BE2C (cell line): ENCODE results near the gene SLC30A9. TPM values are rescaled to one million over a fixed set of nuclear protein-coding genes. Genes with fewer than 3 reads are reported as not detected.
A peak's percentile ranks its signal among the peaks of the same experiment; 100 is the strongest.

Experiments
- DNase-seq: peaks from one replicate; pipeline ENCODE4 v3.0.0-alpha.2; 2020
- H3K27me3 ChIP-seq: fragments of 250-450 bp; sonication (Bioruptor Pico); 2 replicates; pipeline ENCODE4 v1.5.1; 2020; ENCODE audit warnings: mild to moderate bottlenecking
- H3K36me3 ChIP-seq: fragments of 250-450 bp; sonication (Bioruptor Pico); 2 replicates; pipeline ENCODE4 v1.5.1; 2020; ENCODE audit warnings: mild to moderate bottlenecking
- H3K4me1 ChIP-seq: fragments of 250-450 bp; sonication (Bioruptor Pico); 2 replicates; pipeline ENCODE4 v1.5.1; 2020
- H3K4me3 ChIP-seq: 2 replicates; pipeline ENCODE4 v1.5.1; 2011; ENCODE audit warnings: low read depth, low read length
- H3K9me3 ChIP-seq: fragments of 250-450 bp; sonication (Bioruptor Pico); 2 replicates; pipeline ENCODE4 v1.5.1; 2020
- CTCF ChIP-seq: IDR thresholded peaks from 2 replicates; pipeline ENCODE4 v1.5.1; 2012; ENCODE audit warnings: mild to moderate bottlenecking, low read depth, low read length
- polyA plus RNA-seq: library from polyadenylated mRNA; unstranded; fragments of >200 nt; gene quantifications from one replicate; pipeline ENCODE4 v1.2.1, GENCODE V29; 2012; ENCODE audit warnings: low read depth, missing spikeins; ENCODE audit not compliant: insufficient read length, insufficient read depth

Gene SLC30A9
- 39.5 TPM for polyA plus RNA-seq

GRCh38 chr4:41990365-41991111 lies at the start of gene SLC30A9:
Gene SLC30A9 (plus strand): TSS chr4:41990530. CDS start chr4:41990652, 122 bp downstream.
- no peaks in the 10 kb centered on the region for H3K9me3 ChIP-seq
- no peaks in the 10 kb centered on the region for H3K27me3 ChIP-seq
- TF ChIP-seq CTCF: peak; percentile 38
- no peaks in the 10 kb centered on the region for H3K36me3 ChIP-seq
- DNase-seq: peak; percentile 94
- peaks cover 2% of the 10 kb centered on the region; the same call in 1 of the 2 replicates for H3K4me1 ChIP-seq
- H3K4me3 ChIP-seq: peak within 1 kb of the TSS; percentile 97

- Histone ChIP-seq H3K36me3 (peaks cover 77% of the 10 kb centered on the region), H3K9me3 (no peaks in the 10 kb centered on the region), H3K27me3 (no peaks in the 10 kb centered on the region), H3K4me1 (peaks cover 5% of the 10 kb centered on the region), H3K4me3 (no peak overlapping the region)
- DNase-seq: no peak
- TF ChIP-seq CTCF: no peak
Measured at GRCh38 chr4:41940834-41941233, 49.5 kb upstream of the SLC30A9 start.

GRCh38 chr4:41943506-41943905 lies 46.8 kb upstream of the SLC30A9 start:
- Histone ChIP-seq H3K4me1 (no peaks in the 10 kb centered on the region), H3K27me3 (no peaks in the 10 kb centered on the region), H3K4me3 (no peak overlapping the region), H3K36me3 (peaks cover 79% of the 10 kb centered on the region), H3K9me3 (no peaks in the 10 kb centered on the region)
- DNase-seq: no peak
- TF ChIP-seq CTCF: no peak

GRCh38 chr4:41944089-41944488 lies 46.2 kb upstream of the SLC30A9 start:
- TF ChIP-seq CTCF: no peak
- Histone ChIP-seq H3K27me3 (no peaks in the 10 kb centered on the region), H3K36me3 (peaks cover 78% of the 10 kb centered on the region), H3K4me3 (no peak overlapping the region), H3K9me3 (no peaks in the 10 kb centered on the region), H3K4me1 (no peaks in the 10 kb centered on the region)
- no peak for DNase-seq

GRCh38 chr4:41949531-41949930 lies 40.8 kb upstream of the SLC30A9 start:
- DNase-seq: no peak
- no peaks in the 10 kb centered on the region for H3K9me3 ChIP-seq
- no peak overlapping the region for H3K4me3 ChIP-seq
- H3K36me3 ChIP-seq: peaks cover 76% of the 10 kb centered on the region
- H3K27me3 ChIP-seq: no peaks in the 10 kb centered on the region
- no peak for TF ChIP-seq CTCF
- H3K4me1 ChIP-seq: no peaks in the 10 kb centered on the region

GRCh38 chr4:41957634-41958033 lies 32.7 kb upstream of the SLC30A9 start:
- Histone ChIP-seq H3K9me3 (no peaks in the 10 kb centered on the region), H3K36me3 (peaks cover 32% of the 10 kb centered on the region), H3K4me1 (no peaks in the 10 kb centered on the region; the same call in 1 of the 2 replicates), H3K27me3 (no peaks in the 10 kb centered on the region), H3K4me3 (no peak overlapping the region)
- no peak for DNase-seq
- peak; percentile 69 for TF ChIP-seq CTCF
